ENCODE results near the gene CORO1C. TPM values are rescaled to one million over a fixed set of nuclear protein-coding genes. Genes with fewer than 3 reads are reported as not detected.
"Not testable (repeated sequence)": the region's sequence is repeated elsewhere in the genome, so short reads cannot be mapped to it uniquely, and the experiment has no call there.

CORO1C gene
- total RNA-seq (2014; rRNA removed; shearing (Covaris generic)): 52.2 and 55.5 TPM in 2 replicates

DNA sequence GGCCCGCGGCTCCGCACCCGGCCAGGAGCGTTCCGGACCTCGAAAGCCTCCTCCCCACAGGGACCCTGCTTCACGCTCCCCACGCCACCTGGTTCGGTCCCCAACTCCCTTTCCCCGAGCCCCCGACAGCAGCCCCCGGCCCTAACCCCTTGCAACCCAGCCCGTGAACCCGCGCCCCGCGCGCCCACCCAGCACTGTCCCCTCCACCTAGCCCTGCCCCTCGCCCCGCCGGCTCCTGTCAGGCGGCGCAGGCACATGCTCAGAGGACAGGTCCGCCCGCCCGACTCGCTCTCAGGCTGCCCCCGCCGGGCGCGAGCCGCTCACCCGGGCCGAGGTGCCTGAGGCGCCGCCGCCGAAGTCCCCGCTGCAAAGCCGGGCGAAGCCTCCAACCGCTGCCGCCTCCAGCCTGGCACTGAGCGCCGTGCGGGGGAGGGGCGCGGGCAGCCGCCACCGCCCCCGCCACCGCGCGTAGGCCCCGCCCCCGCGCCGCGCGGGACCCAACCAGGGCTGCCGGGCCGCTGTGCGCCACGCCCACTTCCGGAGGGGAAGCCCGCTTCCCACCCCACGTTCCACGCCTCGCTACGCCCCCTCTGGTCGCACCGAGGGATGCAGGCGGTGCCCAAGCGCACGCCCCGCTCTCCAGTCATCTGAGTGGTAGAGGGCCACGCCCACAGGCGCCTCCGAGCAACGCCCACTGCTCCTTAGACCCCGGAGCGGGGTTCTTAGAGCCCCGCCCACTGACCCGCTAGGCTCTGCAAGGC, at the start of gene CORO1C:
Gene CORO1C, minus strand, starts transcription at position 414 of the 761 bp plus-strand sequence. CDS start 30,200 bp downstream, outside the sequence.
- Histone ChIP-seq H3K4me3 (ENCODE audit: insufficient read depth, low read depth, low read length) (peak within 1 kb of the TSS; percentile 88), H3K27me3 (ENCODE audit: control insufficient read depth, insufficient read depth, low read length) (no peaks in the 10 kb centered on the region), H3K36me3 (replicated peaks; ENCODE audit: control insufficient read depth, insufficient read depth, low read length) (no peaks in the 10 kb centered on the region)
- DNase-seq: peak; percentile 98

DNA sequence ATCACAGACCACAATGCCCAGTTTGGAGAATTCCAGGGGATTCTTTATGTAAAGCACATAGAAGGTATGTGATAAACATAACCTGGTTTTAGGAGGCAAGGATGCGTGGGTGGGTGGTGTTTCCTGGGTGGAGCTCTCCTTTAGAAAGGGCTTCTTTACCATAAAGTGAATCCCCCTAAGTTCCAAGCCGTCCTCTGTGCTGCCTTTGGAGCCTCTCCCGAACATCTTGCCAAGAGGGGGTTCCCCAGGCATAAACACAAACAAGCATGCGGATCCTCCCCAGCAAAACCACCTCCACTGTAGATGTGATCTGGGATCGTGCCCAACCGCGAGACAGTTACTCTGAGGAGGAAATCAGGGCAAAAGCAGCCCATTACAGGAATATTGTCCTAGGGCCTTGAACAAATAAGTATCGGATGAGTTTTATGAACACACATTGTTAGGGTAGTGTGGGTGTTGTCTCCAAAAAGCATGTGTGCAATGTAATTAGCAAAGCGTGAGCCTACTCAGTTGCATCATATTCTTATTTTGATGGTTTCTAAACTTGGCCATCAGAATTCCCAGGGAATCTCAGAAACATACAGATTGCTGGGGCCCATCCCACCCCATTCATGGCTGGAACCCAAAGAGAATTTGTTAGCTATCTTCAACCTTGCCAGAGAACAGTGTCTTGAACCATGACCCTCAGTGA, 48.8 kb upstream of the CORO1C start:
- H3K36me3 ChIP-seq (replicated peaks; ENCODE audit: control insufficient read depth, insufficient read depth, low read length): no peaks in the 10 kb centered on the region
- DNase-seq: no peak
- H3K27me3 ChIP-seq (ENCODE audit: control insufficient read depth, insufficient read depth, low read length): no peaks in the 10 kb centered on the region
- H3K4me3 ChIP-seq (ENCODE audit: insufficient read depth, low read depth, low read length): no peak overlapping the region

DNA sequence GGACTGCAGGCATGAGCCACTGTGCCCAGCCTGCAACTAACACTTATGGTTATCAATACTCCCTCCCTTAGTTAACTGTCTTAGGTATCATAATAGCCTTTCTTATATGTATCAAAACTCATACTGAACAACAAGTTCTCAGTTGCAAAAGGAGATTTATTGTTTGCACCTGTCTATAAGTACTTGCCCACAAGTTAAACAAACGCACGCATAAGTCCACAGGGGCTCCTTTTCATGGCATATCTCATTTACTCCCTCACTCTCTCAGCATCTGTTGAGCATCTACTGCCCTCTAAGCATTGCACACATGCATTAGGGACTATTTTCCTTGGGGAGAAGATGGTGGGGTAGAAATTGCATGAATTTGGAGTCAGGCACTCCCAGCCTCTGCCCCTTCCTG, 46.7 kb upstream of the CORO1C start:
- Histone ChIP-seq H3K27me3 (ENCODE audit: control insufficient read depth, insufficient read depth, low read length) (no peaks in the 10 kb centered on the region), H3K4me3 (ENCODE audit: insufficient read depth, low read depth, low read length) (no peak overlapping the region), H3K36me3 (replicated peaks; ENCODE audit: control insufficient read depth, insufficient read depth, low read length) (no peaks in the 10 kb centered on the region)
- DNase-seq: no peak

DNA sequence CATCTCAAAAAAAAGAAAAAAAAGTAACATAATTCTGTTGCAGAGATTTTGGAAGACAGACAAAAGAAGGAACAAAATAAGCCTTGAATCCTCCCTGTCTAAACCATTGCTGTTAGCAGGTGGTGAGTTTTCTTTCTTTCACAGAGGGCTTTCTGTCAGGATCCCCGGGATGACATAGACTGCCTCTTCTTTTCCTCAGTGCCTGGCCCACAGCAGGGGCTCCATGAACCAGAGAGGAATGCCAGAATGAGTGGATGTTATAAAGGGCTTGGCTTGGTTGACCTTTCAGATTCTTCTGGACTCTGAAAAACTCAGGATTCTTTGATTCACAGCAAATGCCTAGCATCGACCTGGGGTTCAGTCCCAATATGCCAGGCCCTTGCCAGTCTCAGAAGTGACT, 45.8 kb upstream of the CORO1C start:
- Histone ChIP-seq H3K27me3 (ENCODE audit: control insufficient read depth, insufficient read depth, low read length) (no peaks in the 10 kb centered on the region), H3K4me3 (ENCODE audit: insufficient read depth, low read depth, low read length) (no peak overlapping the region), H3K36me3 (replicated peaks; ENCODE audit: control insufficient read depth, insufficient read depth, low read length) (no peaks in the 10 kb centered on the region)
- peak; percentile 66 for DNase-seq

DNA sequence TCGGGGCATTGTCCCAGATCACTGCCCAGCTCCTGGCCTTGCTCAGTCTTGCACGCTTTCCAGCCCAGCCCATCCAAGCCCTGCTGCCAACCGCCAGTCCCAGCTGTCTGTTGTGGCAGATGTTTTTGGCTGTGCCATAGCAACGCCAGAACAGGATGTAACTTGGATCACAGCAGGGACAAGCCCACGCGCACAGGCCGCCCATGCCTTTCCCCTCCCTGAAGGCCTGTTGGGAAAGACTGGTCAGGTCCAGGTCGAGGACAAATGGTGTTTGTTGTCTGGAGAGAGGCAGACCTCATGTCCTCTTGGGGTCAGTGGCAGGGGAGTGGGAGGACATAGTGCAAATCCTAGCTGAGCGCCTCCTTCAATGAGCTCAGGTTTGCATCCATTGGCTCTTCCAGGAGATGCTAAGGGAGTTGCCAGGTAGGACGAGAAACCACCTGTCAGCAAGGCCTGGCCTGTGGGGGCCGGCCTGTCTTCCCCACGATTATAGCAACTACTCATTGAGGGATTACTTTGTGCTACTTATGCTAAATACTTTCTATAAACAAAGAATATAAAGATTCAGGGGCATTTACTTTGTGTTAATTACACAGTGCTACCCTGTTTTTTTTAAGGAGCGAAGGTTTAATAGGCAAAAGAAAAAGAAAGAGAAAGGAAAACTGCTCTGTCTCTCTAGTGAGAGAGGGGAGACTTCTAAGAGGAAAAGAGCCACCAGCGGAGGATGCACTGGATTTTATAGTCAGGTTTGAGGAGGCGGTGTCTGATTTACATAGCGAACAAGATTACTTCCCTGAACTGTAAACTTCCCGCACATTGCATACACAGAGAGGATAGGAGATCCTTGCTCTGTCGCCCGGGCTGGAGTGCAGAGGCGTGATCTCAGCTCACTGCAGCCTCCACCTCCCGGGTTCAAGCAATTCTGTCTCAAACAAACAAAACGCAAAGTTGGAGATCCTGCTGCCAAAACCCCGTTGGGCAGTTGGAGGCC, 42.8 kb upstream of the CORO1C start:
- DNase-seq: no peak
- Histone ChIP-seq H3K4me3 (ENCODE audit: insufficient read depth, low read depth, low read length) (no peak overlapping the region), H3K36me3 (replicated peaks; ENCODE audit: control insufficient read depth, insufficient read depth, low read length) (no peaks in the 10 kb centered on the region), H3K27me3 (ENCODE audit: control insufficient read depth, insufficient read depth, low read length) (peaks cover under 1% of the 10 kb centered on the region; the same call in 1 of the 2 replicates)

DNA sequence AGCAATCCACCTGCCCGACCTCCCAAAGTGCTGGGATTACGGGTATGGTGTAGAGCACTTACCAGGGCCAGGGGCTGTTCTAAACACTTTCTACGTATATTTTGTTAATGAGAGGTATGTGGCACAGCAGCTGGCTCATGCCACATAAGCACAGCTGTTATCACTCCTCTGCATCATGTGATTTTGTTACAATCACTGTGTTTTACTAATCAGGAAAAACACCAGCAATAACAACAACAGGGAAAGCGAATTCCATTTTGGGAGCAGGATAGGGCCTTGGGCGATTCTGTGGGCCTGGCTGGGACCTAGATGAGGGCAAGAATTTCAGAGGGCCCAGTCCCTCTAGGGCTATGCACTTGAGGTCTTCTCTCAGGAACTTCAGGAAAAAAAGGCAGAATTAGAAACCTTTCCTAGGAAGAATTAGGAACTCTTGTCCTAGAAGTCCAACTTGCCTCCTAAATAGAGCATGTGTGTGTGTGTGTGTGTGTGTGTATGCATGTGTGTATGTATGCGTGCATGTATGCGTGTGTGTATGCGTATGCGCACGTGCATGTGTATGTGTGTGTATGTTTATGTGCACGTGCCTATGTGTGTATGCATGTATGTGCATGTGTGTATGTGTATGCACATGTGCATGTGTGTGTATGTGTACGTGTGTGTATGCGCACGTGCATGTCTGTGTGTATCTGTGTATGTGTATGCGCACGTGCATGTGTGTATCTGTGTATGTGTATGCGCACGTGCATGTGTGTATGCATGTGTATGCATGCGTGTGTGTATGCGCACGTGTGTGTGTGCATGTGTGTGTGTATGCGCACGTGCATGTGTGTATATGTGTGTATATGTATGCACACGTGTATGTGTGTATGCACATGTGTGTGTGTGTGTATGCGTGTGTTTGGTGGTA, 41.8 kb upstream of the CORO1C start:
- DNase-seq: no peak
- H3K36me3 ChIP-seq (replicated peaks; ENCODE audit: control insufficient read depth, insufficient read depth, low read length): no peaks in the 10 kb centered on the region
- peaks cover 2% of the 10 kb centered on the region; the same call in 1 of the 2 replicates for H3K27me3 ChIP-seq (ENCODE audit: control insufficient read depth, insufficient read depth, low read length)
- H3K4me3 ChIP-seq (ENCODE audit: insufficient read depth, low read depth, low read length): no peak overlapping the region

DNA sequence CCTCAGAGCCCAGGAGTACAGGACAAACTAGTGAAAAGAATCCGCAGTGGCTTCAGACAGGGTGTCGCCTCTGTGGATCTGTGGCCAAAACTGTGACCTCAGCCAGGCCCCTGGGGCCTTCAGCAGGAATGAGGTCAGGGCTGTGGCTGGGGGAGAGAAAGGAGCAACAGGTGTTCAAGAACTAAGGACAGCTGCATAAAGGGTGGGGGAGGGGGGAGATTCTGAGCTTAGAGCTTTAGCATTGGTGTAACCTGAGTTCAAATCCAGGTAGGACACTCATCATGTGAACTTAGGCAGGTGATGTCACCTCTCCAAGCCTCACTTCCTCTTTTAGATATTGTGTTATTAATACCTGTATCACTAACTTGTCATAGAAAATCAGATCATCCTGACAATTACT, 40.9 kb upstream of the CORO1C start:
- no peak overlapping the region for H3K4me3 ChIP-seq (ENCODE audit: insufficient read depth, low read depth, low read length)
- H3K27me3 ChIP-seq (ENCODE audit: control insufficient read depth, insufficient read depth, low read length): peaks cover 2% of the 10 kb centered on the region; the same call in 1 of the 2 replicates
- no peaks in the 10 kb centered on the region for H3K36me3 ChIP-seq (replicated peaks; ENCODE audit: control insufficient read depth, insufficient read depth, low read length)
- DNase-seq: peak; percentile 60

DNA sequence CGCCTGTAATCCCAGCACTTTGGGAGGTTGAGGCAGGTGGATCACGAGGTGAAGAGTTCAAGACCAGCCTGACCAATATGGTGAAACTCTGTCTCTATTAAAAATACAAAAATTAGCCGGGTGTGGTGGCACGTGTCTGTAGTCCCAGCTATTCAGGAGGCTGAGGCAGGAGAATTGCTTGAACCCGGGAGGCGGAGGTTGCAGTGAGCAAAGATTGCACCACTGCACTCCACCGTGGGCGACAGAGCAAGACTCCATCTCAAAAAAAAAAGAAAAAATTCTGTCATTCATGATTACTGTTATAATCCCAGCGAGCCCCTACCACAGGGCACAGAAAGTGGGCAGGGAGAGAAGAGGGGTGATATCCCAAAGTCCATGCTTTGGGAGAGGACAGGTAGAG, 40.5 kb upstream of the CORO1C start:
- H3K4me3 ChIP-seq (ENCODE audit: insufficient read depth, low read depth, low read length); H3K36me3 ChIP-seq (replicated peaks; ENCODE audit: control insufficient read depth, insufficient read depth, low read length); DNase-seq; H3K27me3 ChIP-seq (ENCODE audit: control insufficient read depth, insufficient read depth, low read length): not testable (repeated sequence)

DNA sequence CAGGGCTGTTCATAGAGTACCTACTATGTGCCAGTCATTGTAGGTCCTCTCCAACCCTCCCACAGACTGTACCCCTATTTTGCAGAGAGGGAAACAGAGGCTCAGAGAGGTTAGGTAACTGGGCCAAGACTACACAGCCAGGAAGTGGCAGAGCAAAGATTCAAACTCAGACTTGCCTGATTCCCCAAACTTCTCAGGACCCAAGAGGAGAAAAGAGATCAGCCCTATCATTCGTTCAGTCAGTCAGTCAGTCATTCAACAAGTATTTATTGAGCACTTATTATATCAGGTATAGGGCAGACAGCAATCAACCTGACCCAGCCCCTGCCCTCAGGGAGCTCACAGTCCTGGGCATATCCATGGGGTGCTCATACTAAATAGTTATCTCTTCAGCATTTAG, 39.6 kb upstream of the CORO1C start:
- peaks cover 2% of the 10 kb centered on the region; the same call in 1 of the 2 replicates for H3K27me3 ChIP-seq (ENCODE audit: control insufficient read depth, insufficient read depth, low read length)
- no peak for DNase-seq
- H3K36me3 ChIP-seq (replicated peaks; ENCODE audit: control insufficient read depth, insufficient read depth, low read length): no peaks in the 10 kb centered on the region
- no peak overlapping the region for H3K4me3 ChIP-seq (ENCODE audit: insufficient read depth, low read depth, low read length)

DNA sequence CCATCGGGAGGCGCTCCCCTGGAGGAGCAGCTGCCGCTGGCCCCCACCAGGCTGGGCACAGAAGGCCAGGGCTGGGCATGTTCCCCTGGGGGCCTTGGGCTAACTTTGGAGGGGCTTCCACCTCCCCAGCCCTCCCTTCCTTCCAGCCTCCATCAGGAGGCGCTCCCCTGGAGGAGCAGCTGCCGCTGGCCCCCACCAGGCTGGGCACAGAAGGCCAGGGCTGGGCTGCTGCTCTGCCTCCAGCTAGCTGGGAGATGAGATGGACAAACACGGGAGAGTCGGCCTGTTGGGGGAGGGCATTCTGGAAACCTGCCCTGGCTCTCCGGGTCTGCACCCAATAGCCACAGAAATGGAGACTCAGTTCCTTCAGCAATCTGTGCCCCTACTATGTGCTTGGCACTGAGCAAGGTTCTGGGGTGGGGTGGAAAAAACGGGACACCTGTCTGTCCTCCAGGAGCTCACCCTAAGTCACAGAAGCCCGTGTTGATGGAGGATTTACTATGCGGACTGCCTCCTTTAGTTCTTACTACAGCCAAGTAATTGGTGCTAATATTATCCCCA, 39.0 kb upstream of the CORO1C start:
- peaks cover 2% of the 10 kb centered on the region; the same call in 1 of the 2 replicates for H3K27me3 ChIP-seq (ENCODE audit: control insufficient read depth, insufficient read depth, low read length)
- DNase-seq: no peak
- H3K36me3 ChIP-seq (replicated peaks; ENCODE audit: control insufficient read depth, insufficient read depth, low read length): no peaks in the 10 kb centered on the region
- H3K4me3 ChIP-seq (ENCODE audit: insufficient read depth, low read depth, low read length): no peak overlapping the region

DNA sequence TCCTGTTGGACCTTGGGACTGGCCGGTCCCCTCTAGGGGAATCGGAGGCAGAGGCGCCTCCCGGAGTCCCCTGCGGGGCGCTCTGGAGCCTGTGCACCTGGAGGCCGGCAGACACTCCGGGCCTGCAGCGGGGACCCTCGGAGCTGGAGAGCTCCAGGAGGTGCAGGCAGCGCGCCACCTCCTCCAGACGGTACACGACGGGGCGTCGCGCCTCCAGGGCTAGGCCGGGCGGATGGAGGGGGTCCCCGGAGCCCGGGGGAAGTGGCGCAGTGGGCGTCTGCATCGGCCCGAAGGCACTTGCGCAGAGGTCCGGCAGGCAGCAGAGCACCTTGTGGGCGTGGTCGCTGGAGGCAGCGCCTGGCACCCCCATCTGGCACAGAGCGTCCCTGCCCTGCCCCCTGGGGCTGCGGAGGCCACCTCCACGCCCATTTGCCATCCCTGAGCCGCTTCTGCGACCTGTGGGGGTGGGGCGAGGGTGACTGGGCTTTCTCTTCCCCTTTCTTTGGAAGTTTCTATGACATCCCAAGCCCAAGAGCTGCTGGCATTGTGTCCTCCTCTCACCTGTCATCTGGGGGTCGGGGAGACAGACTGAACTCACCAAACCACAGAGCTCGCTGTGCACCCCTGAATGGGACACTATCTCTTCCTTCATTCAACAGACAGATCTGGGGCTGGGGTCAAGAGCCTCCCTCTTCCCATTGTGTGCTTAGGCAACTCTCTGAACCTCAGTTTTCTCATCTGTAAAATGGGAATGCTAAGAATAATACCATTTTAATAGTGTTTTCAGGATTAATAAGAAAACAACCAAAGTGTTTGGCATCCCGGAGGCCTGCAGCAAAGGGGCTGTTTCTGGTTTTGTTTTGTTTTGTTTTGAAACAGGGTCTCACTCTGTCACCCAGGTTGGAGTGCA, 37.5 kb upstream of the CORO1C start:
- Histone ChIP-seq H3K36me3 (replicated peaks; ENCODE audit: control insufficient read depth, insufficient read depth, low read length) (no peaks in the 10 kb centered on the region), H3K27me3 (ENCODE audit: control insufficient read depth, insufficient read depth, low read length) (peaks cover 2% of the 10 kb centered on the region; the same call in 1 of the 2 replicates), H3K4me3 (ENCODE audit: insufficient read depth, low read depth, low read length) (peak overlapping the region; percentile 53)
- DNase-seq: peak; percentile 91

DNA sequence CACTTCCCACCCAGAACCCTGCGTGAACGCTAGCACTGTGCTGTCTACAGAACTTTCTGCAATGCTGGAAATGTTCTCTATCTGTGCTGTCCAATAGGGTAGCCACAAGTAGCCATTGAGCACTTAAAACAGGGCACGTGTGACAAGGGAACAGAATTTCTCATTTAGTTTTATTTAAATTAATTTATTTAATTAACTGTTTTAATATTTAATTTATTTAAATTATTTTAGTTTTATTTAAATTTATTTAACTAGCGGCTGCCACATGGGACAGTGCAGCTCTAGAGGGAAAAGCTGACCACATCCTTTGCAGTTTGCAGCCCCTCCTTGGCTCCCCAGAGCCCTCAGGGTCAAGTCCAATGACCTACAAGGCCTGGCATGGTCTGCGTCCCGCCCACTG, 35.0 kb upstream of the CORO1C start:
- Histone ChIP-seq H3K36me3 (replicated peaks; ENCODE audit: control insufficient read depth, insufficient read depth, low read length) (no peaks in the 10 kb centered on the region), H3K27me3 (ENCODE audit: control insufficient read depth, insufficient read depth, low read length) (peaks cover 2% of the 10 kb centered on the region; the same call in 1 of the 2 replicates)
- DNase-seq: no peak

More for the DNA sequence above, 35.0 kb upstream of the CORO1C start:
- H3K4me3 ChIP-seq (ENCODE audit: insufficient read depth, low read depth, low read length): no peak overlapping the region

Measured in H7 (cell line).